ENCODE measurements around the gene PP2D1.
"Not testable (repeated sequence)": the region's sequence is repeated elsewhere in the genome, so short reads cannot be mapped to it uniquely, and the experiment has no call there.

Gene PP2D1, protein sequence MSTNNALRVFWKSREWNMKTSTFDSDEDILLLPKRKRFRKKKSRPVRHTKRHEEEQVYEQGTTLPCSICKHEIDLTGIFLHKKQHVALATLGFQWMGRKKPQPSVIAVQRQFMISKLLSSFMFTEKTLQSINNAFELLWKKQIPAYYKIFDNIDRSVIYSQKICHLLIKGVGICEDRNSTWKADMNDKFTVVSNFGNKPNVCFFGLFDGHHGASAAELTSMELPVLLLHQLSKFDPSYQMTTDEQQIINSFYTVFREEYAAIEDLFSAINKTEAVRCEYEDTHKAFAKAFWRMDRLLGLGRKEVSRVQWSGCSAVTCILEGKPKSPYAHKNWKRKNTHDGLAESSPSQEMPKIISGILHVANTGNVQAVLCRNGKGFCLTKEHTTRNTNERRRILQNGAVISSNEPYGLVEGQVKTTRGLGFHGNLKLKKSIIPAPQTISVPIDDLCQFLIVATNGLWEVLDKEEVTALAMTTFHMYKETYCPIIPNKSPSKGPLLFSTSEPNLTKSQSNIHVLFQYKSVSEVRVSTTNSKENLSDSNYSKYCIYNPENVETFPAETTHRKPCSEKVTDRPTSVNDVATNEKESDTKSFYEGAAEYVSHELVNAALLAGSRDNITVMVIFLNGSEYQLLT

DNA sequence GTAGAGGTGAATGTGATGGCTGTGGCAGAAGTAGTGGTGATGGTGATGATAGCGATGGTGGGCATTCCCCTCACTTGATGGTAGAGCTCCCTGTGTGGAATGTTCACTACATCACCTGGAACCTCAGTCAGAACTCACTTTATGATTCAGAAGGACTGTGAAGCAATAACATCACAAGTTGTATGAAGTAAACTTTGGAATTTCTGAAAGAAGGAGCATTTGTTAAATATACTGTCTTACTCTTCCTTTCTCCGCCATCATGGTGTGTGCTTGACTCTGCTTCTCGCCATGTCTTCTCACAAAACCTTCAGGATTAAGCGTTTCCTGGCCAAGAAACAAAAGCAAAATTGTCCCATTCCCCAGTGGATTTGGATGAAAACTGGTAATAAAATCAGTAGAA is at the start of gene PP2D1:
Gene PP2D1 (minus strand): TSS at position 101 of the 400 bp plus-strand sequence. CDS start 192 bp downstream, outside the sequence.
- no peak for DNase-seq

- DNase-seq = no peak
Observed at GRCh38 chr3:20060974-20061685, 49.1 kb upstream of the PP2D1 start.

- no peak for DNase-seq
Observed at GRCh38 chr3:20059929-20060328, 47.9 kb upstream of the PP2D1 start.

GRCh38 chr3:20057612-20058180 is 45.6 kb upstream of the PP2D1 start:
- DNase-seq = no peak

DNA sequence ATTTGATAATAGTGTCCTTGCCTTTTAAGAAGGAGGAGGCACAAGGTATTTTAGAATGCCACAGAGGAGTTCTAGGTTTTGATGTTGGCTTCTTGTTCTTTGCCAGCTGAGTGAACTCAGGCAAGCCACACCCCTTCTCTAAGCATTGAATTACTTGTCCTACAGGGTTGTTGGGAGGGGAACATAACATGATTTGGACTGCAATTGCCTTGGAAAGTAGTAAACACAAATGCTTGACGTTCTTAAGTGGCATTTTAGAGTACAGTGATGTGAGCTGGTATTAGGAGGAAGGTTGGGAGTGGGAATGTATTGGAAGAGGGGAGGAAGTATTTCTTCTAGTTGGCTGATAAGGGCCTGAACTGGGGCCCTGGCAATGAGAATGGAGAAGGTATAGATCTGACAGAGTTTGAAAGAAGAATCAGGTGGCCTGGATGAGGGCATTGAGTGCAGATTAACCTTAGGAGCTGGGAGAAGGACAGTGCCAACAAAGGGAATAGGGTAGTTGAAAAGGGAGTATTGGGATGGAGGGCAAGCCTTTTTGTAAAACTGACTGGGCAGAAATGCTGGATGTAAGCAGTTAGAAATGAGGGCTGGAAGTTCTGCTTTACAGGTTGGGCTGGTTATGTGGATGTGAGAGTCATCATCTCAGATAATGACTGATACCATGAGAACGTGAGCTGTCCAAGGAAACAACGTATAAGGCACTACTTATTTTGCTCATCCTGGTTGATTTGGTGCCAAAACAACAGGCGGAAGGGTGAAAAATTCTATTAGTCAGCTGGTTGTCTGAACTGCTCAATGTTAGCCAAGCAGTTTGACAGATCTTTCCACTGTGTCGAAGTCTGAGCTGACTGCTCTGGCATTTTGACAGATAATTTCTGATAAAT is 44.9 kb upstream of the PP2D1 start:
- DNase-seq = no peak

GRCh38 chr3:20055842-20056241 is 43.8 kb upstream of the PP2D1 start:
- DNase-seq = no peak

DNA sequence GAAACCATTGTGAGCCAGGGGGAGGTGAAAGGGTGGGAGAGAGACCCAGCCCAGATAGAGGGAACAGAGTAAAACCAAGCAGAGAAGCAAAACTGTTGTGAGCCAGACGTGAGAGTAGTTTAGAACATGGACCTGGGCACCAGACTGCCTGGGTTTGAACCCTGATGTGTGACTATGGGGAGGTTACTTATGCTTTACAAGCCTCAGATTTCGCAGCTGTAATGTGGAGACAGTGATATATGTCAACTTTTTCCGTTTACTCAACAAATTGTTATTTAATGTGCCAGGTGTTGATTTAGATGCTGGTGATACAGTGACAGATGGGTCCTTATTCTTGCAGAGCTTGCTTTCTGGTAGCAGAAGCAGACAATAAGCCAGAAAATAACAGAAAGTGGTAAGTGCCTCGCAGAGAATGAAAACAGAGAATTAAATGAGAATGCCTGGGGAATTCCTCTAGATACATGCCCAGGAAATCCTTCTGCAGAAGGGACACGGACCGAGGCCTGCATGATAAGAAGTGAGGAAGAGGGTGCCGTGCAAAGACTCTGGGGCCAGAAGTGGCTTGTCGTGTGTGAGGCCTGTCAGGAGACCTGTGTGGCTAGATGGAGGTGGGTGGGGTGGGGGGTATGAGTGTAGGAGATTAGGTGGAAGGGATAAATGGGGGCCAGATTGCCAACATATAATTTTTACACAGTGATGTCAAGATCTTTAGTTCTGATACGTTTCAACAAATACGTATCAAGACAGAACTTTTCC is 43.1 kb upstream of the PP2D1 start:
- DNase-seq = peak; percentile 57 to 81

DNA sequence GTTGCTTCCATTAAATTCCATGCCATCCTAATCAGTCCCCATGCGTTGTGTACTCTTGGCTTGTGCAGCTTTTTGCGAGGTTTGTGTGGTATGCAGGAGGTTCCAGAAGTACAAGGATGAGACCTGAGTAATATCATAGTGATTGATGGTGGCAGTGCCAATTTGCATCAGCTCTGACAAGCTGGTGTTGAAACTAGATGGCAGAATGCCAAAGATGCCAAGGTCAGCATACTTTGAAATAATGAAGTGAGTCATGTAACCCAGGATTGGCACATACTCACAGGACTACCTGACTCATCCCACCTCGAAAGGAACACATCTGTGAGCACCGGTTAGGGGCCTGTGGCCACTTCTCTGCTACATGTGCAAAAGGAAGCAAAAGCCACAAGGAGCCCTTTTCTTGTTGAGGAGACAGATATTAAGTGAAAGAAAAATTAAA is 42.5 kb upstream of the PP2D1 start:
- peak in 1 of 2 experiments; percentile 32 for DNase-seq

DNA sequence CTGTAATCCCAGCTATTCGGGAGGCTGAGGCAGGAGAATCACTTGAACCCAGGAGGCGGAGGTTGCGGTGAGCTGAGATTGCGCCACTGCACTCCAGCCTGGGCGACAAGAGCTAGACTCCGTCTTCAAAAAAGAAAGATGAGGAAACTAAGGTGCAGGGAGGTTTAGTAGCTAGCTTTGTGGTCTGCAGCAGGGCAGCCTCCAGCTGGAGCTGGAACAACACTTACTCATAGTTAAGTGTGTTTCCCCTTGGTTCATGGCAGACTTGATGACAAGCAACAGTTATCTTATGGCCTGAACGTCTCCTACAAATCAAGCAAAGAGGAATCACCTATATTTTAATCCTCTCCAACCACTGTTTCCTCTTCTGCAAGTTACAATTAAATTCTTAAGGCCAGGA is 40.8 kb upstream of the PP2D1 start:
- DNase-seq = no peak

- DNase-seq = no peak
Observed at GRCh38 chr3:20051123-20051806, 39.2 kb upstream of the PP2D1 start.

GRCh38 chr3:20047976-20048883 is 36.2 kb upstream of the PP2D1 start:
- peak in 1 of 2 experiments; percentile 46 for DNase-seq

- DNase-seq = no peak
Observed at GRCh38 chr3:20047341-20047779, 35.3 kb upstream of the PP2D1 start.

DNA sequence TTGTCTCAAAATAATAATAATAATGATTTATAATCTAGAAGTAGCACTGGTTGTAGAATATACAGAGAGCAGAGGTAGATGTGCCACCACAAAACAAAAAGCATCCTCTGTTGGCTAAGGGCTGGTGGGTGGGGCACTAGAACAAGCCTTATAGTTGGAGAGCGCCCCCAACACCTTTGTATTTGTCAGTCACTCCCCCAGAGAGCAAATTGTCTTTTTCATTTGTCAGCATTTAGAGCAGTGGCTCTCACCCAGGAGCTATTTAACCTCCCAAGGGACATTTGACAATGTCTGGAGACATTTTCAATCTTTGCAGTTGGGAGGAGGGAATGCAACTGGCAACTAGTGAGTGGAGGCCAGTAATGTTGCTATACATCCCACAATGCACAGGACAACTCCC is 34.5 kb upstream of the PP2D1 start:
- no peak for DNase-seq

- not testable (repeated sequence) for DNase-seq
Observed at GRCh38 chr3:20045141-20045540, 33.1 kb upstream of the PP2D1 start.

DNA sequence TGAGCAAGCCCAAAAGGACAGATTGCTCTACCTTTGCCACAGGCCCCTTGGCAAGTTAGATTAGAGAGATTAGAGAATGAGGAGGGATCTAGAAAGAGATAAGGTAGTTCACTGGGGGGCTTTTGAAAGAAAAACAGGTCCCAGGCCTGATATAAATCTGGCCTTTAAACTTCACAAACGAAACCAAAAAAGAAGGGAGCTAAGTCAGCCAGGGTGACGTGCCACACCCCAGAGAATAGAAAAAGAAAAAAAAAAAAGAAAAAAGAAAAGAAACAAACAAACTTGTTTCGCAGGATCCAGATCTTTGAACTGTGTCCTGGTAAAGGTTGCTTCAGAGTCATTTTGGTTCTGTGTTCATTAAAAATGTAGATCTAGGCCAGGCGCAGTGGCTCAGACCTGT is 31.8 kb upstream of the PP2D1 start:
- no peak for DNase-seq

- no peak for DNase-seq
Observed at GRCh38 chr3:20043396-20043795, 31.3 kb upstream of the PP2D1 start.

DNA sequence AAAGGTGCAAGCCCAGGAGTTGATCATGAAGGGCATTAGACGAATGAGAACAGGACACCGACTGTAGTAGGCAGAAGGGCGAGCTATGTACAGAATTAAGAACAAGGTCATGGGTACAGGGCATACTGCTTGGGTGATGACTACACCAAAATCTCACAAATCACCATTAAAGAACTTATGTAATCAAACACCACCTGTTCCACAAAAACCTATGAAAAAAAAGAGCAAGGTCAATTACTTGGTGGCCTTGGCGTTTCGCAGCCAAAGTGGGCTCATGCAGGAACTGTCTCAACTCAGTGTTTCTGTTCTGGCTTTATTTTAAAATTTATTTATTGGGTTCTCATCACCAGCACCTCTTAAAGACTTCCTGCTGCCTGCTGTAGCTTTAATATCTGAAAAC is 30.3 kb upstream of the PP2D1 start:
- no peak for DNase-seq

- peak; percentile 46 to 82 for DNase-seq
Observed at GRCh38 chr3:20041197-20041780, 29.2 kb upstream of the PP2D1 start.

DNA sequence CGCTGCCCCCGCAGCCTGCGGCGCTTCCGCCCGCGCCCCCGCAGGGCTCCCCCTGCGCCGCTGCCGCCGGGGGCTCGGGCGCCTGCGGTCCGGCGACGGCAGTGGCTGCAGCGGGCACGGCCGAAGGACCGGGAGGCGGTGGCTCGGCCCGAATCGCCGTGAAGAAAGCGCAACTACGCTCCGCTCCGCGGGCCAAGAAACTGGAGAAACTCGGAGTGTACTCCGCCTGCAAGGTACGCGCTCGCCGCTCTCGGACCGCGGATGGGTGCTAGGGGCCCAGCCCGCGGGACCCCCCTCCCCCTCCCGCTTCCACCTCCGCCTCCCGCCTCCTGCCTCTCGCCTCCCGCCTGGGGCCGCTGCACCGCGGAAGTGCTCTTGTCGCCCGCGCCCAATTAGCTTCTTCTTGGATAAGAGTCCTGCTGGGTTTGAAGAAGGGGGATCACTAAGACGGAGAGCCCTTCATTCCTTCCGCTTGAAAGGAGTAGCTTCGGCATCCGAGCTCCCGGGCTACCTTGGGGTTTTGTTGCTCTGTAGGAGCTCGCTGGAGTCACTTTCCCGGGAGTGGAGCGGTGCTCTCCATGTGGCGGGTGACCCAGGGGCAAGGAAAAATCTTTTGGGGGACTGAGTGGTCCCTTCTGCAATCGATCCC is 28.6 kb upstream of the PP2D1 start:
- peak; percentile 63 to 77 for DNase-seq

Data from NCI-H524 (cell line).